HG02571 (cell line): ENCODE results near the gene SNRNP40.

Experiments
- ATAC-seq: cut with Tn5 transposase; IDR thresholded peaks from one replicate; pipeline ENCODE4 v1.9.1; 2021; ENCODE audit warnings: mild to moderate bottlenecking, moderate library complexity; ENCODE audit not compliant: unreplicated experiment

Gene SNRNP40

GRCh38 chr1:31234123-31234708 is 62.4 kb downstream of the SNRNP40 start:
- no peak for ATAC-seq

GRCh38 chr1:31232689-31233088 is 63.9 kb downstream of the SNRNP40 start:
- ATAC-seq = no peak

GRCh38 chr1:31231802-31232201 is 64.8 kb downstream of the SNRNP40 start:
- ATAC-seq = no peak

- no peak for ATAC-seq
Measured at GRCh38 chr1:31230378-31230777, 66.2 kb downstream of the SNRNP40 start.

- no peak for ATAC-seq
Measured at GRCh38 chr1:31228986-31229385, 67.6 kb downstream of the SNRNP40 start.

- no peak for ATAC-seq
Measured at GRCh38 chr1:31227891-31228568, 68.6 kb downstream of the SNRNP40 start.

GRCh38 chr1:31224068-31224467 is 72.5 kb downstream of the SNRNP40 start:
- ATAC-seq = no peak

- ATAC-seq = no peak
Measured at GRCh38 chr1:31222176-31222575, 74.4 kb downstream of the SNRNP40 start.

GRCh38 chr1:31221072-31221471 is 75.5 kb downstream of the SNRNP40 start:
- no peak for ATAC-seq

GRCh38 chr1:31219489-31219888 is 77.1 kb downstream of the SNRNP40 start:
- no peak for ATAC-seq

GRCh38 chr1:31218705-31219104 is 77.9 kb downstream of the SNRNP40 start:
- ATAC-seq = no peak

GRCh38 chr1:31216016-31216415 is 80.6 kb downstream of the SNRNP40 start:
- ATAC-seq = no peak

- no peak for ATAC-seq
Measured at GRCh38 chr1:31215065-31215570, 81.5 kb downstream of the SNRNP40 start.

GRCh38 chr1:31214316-31215064 is 82.1 kb downstream of the SNRNP40 start:
- no peak for ATAC-seq
